Colonic mucosa (tissue), 4 donors: Measurements from ENCODE around the gene PGAP6. TPM values are rescaled to one million over a fixed set of nuclear protein-coding genes. Genes with fewer than 3 reads are reported as not detected.

Experiments used
- DNase-seq: peaks from one replicate; pipeline ENCODE4 v3.0.0-alpha.2; 2020
- H3K27ac ChIP-seq: fragments of 200-600 bp; one replicate; pipeline ENCODE4 v1.8.0; 2021
- H3K27me3 ChIP-seq: fragments of 200-600 bp; one replicate; pipeline ENCODE4 v1.8.0; 2021
- H3K36me3 ChIP-seq: fragments of 200-600 bp; one replicate; pipeline ENCODE4 v1.8.0; 2021
- H3K4me1 ChIP-seq: fragments of 200-600 bp; one replicate; pipeline ENCODE4 v1.8.0; 2021; ENCODE audit warnings: mild to moderate bottlenecking
- H3K4me3 ChIP-seq: fragments of 200-600 bp; one replicate; pipeline ENCODE4 v1.8.0; 2021
- H3K9ac ChIP-seq, 2 donors: one replicate each; pipeline ENCODE4 v1.7.0; 2013; ENCODE audit warnings: control low read depth in 2 of 2, low read depth in 2 of 2, low read length in 2 of 2
- H3K9me3 ChIP-seq: fragments of 200-600 bp; one replicate; pipeline ENCODE4 v1.8.0; 2021
- intact Hi-C: fragments of 100-400 bp; cut with DNase I; formaldehyde crosslinking; loops from one replicate; pipeline ENCODE4 v1.14.1; 2022
- total RNA-seq, 2 donors: library from RNA; stranded (reverse); fragmentation: NEBNext Ultra II Directional in 1 of 2; extraction: Animal tissue kit (Norgen Biotek cat#: 25700) in 1 of 2; gene quantifications; one replicate each; pipeline ENCODE4 v1.2.1, GENCODE V29; 2021
- TF ChIP-seq, protein P1 (sequence below): fragments of 200-600 bp; IDR thresholded peaks from one replicate; pipeline ENCODE4 v1.8.0; 2022; ENCODE audit warnings: antibody characterized with exemption, mild to moderate bottlenecking
- donor health status: healthy.
- donor health status: DM: no; HTN: no; CAD: no.
- donor health status: DM: no; HTN: no; CAD: no.

The PGAP6 gene
- total RNA-seq, 2 donors from 2014 or later: 99.6 to 102 TPM

GRCh38 chr16:414395-415169 is 32.8 kb upstream of the PGAP6 start:
- no peaks in the 10 kb centered on the region for H3K9me3 ChIP-seq
- H3K4me3 ChIP-seq: no peak overlapping the region
- H3K36me3 ChIP-seq: no peaks in the 10 kb centered on the region
- no peak overlapping the region for H3K9ac ChIP-seq
- H3K27ac ChIP-seq: no peak overlapping the region
- DNase-seq: no peak
- no peaks in the 10 kb centered on the region for H3K27me3 ChIP-seq
- H3K4me1 ChIP-seq: no peaks in the 10 kb centered on the region
- intact Hi-C loops: no loop called here
- TF ChIP-seq, protein P1, sequence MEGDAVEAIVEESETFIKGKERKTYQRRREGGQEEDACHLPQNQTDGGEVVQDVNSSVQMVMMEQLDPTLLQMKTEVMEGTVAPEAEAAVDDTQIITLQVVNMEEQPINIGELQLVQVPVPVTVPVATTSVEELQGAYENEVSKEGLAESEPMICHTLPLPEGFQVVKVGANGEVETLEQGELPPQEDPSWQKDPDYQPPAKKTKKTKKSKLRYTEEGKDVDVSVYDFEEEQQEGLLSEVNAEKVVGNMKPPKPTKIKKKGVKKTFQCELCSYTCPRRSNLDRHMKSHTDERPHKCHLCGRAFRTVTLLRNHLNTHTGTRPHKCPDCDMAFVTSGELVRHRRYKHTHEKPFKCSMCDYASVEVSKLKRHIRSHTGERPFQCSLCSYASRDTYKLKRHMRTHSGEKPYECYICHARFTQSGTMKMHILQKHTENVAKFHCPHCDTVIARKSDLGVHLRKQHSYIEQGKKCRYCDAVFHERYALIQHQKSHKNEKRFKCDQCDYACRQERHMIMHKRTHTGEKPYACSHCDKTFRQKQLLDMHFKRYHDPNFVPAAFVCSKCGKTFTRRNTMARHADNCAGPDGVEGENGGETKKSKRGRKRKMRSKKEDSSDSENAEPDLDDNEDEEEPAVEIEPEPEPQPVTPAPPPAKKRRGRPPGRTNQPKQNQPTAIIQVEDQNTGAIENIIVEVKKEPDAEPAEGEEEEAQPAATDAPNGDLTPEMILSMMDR: no peak

DNA sequence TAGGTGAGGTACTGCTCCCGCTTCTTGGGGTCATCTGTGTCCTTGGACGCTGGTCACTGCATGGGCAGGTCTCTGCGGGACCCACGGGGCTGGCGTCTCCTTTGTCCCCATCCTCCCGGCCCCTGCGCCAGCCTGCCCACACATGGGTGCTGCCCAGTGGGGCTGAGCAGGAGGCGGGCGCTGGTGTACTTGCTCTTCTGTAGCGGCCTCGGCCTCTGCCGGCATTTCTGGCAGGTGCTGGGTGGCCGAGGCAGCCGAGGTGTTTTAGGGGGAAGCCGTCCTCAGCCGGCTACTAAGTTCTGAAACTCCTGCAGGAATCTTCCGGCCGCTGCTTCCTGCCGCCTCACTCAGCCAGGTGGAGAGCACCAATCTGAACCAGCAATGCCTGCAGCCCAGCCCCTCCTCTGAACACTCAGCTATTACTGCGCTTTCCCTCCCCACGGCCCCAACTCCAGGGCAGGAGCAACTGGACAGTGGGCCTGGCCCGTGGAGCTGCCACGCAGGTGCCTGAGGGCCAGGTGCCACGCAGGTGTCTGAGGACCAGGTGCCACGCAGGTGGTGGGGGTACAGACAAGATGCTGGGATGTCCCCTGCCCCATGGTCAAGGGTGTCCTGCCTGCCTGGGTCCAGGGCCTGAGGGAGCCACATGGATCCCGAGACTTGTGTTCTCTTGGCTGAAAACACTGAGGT is 29.9 kb upstream of the PGAP6 start:
- H3K4me3 ChIP-seq: no peak overlapping the region
- no peaks in the 10 kb centered on the region for H3K27me3 ChIP-seq
- no peak for DNase-seq
- no peak overlapping the region for H3K27ac ChIP-seq
- TF ChIP-seq, protein P1: no peak
- no peaks in the 10 kb centered on the region for H3K36me3 ChIP-seq
- no peaks in the 10 kb centered on the region for H3K9me3 ChIP-seq
- intact Hi-C loops: no loop called here
- H3K9ac ChIP-seq: no peak overlapping the region
- H3K4me1 ChIP-seq: no peaks in the 10 kb centered on the region

GRCh38 chr16:410516-411178 is 28.9 kb upstream of the PGAP6 start:
- Histone ChIP-seq H3K4me1 (no peaks in the 10 kb centered on the region), H3K36me3 (no peaks in the 10 kb centered on the region), H3K27ac (no peak overlapping the region), H3K9ac (no peak overlapping the region), H3K27me3 (no peaks in the 10 kb centered on the region), H3K9me3 (no peaks in the 10 kb centered on the region), H3K4me3 (no peak overlapping the region)
- TF ChIP-seq, protein P1: no peak
- no peak for DNase-seq
- intact Hi-C loops: no loop called here

DNA sequence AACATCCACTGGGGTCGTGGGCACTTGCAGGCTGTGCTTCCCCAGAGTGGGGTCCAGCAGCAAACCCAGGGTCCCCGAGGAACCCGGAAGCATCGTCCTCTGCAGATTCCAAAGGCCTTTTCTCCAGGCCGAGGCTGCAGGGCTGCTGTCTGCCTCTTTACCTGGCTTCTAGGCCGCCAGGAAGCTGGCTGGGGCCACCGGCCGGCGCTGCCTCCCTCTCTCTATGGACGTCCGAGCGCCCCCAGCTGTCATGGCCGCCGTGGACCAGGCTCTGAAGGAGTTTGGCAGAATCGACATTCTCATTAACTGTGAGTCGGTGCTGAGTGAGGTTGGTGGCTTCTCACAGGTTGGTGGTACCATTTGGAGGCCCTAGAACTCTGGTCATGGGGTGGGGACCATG is 25.5 kb upstream of the PGAP6 start:
- Histone ChIP-seq H3K9me3 (no peaks in the 10 kb centered on the region), H3K27ac (no peak overlapping the region), H3K27me3 (no peaks in the 10 kb centered on the region), H3K9ac (no peak overlapping the region), H3K36me3 (no peaks in the 10 kb centered on the region), H3K4me3 (no peak overlapping the region), H3K4me1 (no peaks in the 10 kb centered on the region)
- TF ChIP-seq, protein P1: no peak
- intact Hi-C loops: no loop called here
- DNase-seq: no peak

GRCh38 chr16:405548-406506 is 24.0 kb upstream of the PGAP6 start:
- H3K36me3 ChIP-seq: no peaks in the 10 kb centered on the region
- no peaks in the 10 kb centered on the region for H3K9me3 ChIP-seq
- TF ChIP-seq, protein P1: no peak
- intact Hi-C loops: no loop called here
- no peak for DNase-seq
- no peak overlapping the region for H3K27ac ChIP-seq
- H3K4me3 ChIP-seq: no peak overlapping the region
- no peaks in the 10 kb centered on the region for H3K4me1 ChIP-seq
- no peaks in the 10 kb centered on the region for H3K27me3 ChIP-seq
- no peak overlapping the region for H3K9ac ChIP-seq
